Right atrium auricular region (tissue), 2 donors: ENCODE results near the gene USE1. TPM values are rescaled to one million over a fixed set of nuclear protein-coding genes. Genes with fewer than 3 reads are reported as not detected.

Experiments used
- DNase-seq: peaks from one replicate; pipeline ENCODE4 v3.0.0-alpha.2; 2019; ENCODE audit warnings: low spot score
- H3K27ac ChIP-seq, 2 donors: fragments of 200-600 bp; sonication (generic); 1 replicate in 1 of 2; 2 replicates in 1 of 2; pipeline ENCODE4 v1.5.1; 2016 to 2019
- H3K27me3 ChIP-seq, 2 donors: fragments of 200-600 bp; sonication (generic); one replicate each; pipeline versions ENCODE4 v1.5.1 to v1.6.0; 2017 to 2019
- H3K36me3 ChIP-seq: fragments of 200-600 bp; sonication (generic); one replicate; pipeline ENCODE4 v1.5.1; 2016
- H3K4me1 ChIP-seq, 2 donors: fragments of 200-600 bp; sonication (generic); one replicate each; pipeline versions ENCODE4 v1.5.1 to v1.6.0; 2017 to 2019
- H3K4me3 ChIP-seq, 2 donors: fragments of 200-600 bp; sonication (generic); 1 replicate in 1 of 2; 2 replicates in 1 of 2; pipeline ENCODE4 v1.5.1; 2017 to 2019; ENCODE audit warnings: mild to moderate bottlenecking in 1 of 2, moderate library complexity in 1 of 2
- H3K9me3 ChIP-seq, 2 donors: fragments of 200-600 bp; sonication (generic); one replicate each; pipeline ENCODE4 v1.5.1; 2019
- CTCF ChIP-seq, 2 donors: fragments of 200-600 bp; sonication (generic); IDR thresholded peaks; one replicate each; pipeline ENCODE4 v1.5.1; 2019; ENCODE audit warnings: antibody characterized with exemption in 2 of 2
- total RNA-seq, 2 donors: library from RNA; depleted of rRNA; stranded (reverse); fragments of >200 nt; gene quantifications; one replicate each; pipeline ENCODE4 v1.1.0, GENCODE V29; 2016

USE1 gene
- total RNA-seq, 2 donors from 2014 or later = 17.5 to 18.4 TPM

DNA sequence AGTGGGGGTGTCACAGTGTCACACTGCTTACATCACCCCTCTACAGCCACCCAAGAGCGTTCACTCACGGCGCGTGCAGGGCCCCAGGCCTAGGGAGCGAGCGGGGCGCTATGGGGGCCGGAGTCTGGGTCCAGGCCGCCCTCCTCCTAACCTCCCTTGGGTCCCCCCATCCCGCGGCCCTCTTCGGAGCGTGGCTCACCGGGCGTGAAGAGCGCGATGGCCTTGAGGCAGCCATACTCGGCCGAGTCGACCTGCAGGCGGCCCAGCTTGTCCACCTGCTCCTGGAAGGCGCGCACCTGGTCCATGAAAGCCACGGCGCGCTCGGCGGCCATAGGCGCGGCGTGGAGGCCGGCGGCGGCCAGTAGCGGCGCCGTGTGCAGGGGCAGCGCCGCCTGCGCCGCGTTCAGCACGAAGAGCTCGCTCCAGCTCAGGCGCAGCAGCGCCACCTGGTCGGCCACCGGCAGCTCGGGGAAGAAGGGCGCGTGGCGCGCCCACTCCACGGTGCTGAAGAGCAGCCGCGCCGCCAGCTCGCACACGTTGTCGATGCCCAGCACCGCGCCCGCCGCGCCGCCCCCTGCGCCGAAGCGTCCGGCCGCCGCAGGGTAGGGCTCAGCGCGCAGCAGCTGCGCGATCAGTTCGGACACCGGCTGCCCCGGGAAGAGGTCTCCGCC is 20.3 kb downstream of the USE1 start:
- H3K27ac ChIP-seq = peak overlapping the region; percentile 67 to 69
- peak; percentile 51 to 84 for TF ChIP-seq CTCF (IDR thresholded peaks at IDR 0.05)
- no peak for DNase-seq
- peaks cover 33% of the 10 kb centered on the region for H3K36me3 ChIP-seq
- no peaks in the 10 kb centered on the region for H3K27me3 ChIP-seq
- no peaks in the 10 kb centered on the region for H3K9me3 ChIP-seq
- peaks cover 0 to 27% of the 10 kb centered on the region in 2 donors for H3K4me1 ChIP-seq
- H3K4me3 ChIP-seq = peak overlapping the region; percentile 31 to 59

DNA sequence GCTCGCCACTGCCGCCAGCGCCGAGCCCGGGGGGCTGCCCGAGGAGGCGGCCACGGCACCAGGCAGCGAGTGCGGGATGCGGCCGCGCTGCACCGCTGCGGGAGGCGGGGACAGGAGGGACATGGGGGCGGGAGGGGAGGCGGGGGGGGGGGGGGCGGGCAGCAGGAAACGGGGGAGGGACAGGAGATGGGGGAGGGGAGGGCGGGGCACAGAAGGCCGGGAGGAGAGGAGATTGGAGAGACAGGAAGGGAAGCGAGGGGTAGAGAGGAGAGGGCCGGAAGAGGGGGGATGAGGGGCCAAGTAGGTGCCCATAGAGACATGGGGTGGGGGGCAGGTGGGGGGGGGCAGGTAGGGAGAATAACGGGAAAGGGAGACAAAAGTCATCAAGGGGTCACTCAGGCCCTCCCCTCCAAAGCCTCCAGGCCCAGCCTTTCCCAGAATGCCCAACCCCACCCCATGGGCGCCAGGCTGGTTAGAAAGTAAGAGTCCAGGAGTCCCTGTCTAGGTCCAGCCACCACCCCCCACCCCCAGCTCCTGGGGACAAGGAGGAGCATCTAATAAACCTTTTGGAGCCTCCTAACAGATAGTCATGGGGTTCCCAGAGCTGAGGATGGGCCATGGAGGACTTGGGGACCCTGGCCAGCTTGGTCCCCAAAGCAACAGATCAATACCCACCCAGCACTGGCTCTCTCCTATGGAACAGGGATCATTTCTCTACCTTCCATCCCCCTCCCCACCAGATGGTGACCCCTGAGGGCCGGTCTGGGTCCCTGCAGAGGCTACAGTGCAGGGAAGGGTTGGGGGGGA is 21.0 kb downstream of the USE1 start:
- H3K36me3 ChIP-seq = peaks cover 33% of the 10 kb centered on the region

GRCh38 chr19:17236811-17237543 is 21.8 kb downstream of the USE1 start:
- peaks cover 25% of the 10 kb centered on the region for H3K36me3 ChIP-seq
- no peaks in the 10 kb centered on the region for H3K27me3 ChIP-seq
- H3K4me1 ChIP-seq = peaks cover 0 to 36% of the 10 kb centered on the region in 2 donors
- no peaks in the 10 kb centered on the region for H3K9me3 ChIP-seq
- TF ChIP-seq CTCF (IDR thresholded peaks at IDR 0.05) = no peak
- no peak overlapping the region for H3K4me3 ChIP-seq
- H3K27ac ChIP-seq = peak overlapping the region in 1 of 2 donors; percentile 16
- DNase-seq = no peak

More for the DNA sequence above, 21.0 kb downstream of the USE1 start:
- no peaks in the 10 kb centered on the region for H3K27me3 ChIP-seq
- no peaks in the 10 kb centered on the region for H3K9me3 ChIP-seq
- peak overlapping the region; percentile 67 to 69 for H3K27ac ChIP-seq
- no peak for DNase-seq
- H3K4me1 ChIP-seq = peaks cover 0 to 28% of the 10 kb centered on the region in 2 donors
- peak overlapping the region; percentile 31 to 59 for H3K4me3 ChIP-seq
- no peak for TF ChIP-seq CTCF (IDR thresholded peaks at IDR 0.05)

DNA sequence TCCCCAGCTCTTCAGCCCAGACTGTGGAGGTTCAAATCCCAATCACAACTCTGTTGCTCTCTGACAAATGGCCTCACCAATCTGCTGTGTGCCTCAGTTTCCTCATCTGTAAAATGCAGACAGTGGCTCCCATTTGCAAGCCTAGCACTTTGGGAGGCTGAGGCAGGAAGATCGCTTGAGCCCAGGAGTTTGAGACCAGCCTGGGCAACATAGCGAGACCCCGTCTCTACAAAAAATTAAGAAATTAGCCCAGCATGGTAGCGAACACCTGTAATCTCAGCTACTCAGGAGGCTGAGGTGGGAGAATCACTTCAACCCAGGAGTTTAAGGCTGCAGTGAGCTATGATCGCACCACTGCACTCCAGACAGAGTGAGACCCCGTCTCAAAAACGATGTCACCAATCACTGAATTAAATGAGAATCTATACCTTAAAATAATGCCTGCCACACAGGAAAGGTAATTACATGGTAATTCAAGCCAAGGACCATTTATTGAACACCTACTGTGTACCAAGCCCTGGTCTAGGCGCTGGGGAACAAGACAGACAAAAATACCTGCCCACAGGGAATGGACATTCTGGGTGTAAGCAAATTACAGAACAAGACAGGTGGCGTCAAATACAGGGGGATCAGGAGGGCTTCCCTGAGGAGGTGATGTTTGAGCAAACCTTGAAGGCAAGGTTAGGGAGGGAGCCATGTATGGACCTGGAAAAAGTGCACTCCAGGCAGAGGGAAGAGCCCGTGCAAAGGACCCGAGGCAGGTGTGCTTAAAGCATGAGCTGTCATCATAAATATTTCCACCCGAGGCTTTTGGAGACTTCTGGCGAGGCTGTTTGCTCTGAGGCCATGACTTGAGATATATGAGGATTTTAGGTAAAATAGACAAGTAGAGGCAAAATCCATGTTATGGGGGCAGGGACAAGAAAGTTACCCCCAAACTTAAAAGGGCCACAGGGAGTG is 22.9 kb downstream of the USE1 start:
- DNase-seq = no peak
- Histone ChIP-seq H3K4me3 (no peak overlapping the region), H3K27me3 (no peaks in the 10 kb centered on the region), H3K27ac (no peak overlapping the region), H3K9me3 (no peaks in the 10 kb centered on the region), H3K4me1 (peaks cover 0 to 46% of the 10 kb centered on the region in 2 donors), H3K36me3 (peaks cover 14% of the 10 kb centered on the region)
- no peak for TF ChIP-seq CTCF (IDR thresholded peaks at IDR 0.05)
